ENCODE measurements around the gene PSMD13.
"Not testable (repeated sequence)": the region's sequence is repeated elsewhere in the genome, so short reads cannot be mapped to it uniquely, and the experiment has no call there.

Gene PSMD13

GRCh38 chr11:220641-221215, 16.0 kb upstream of the PSMD13 start:
- DNase-seq: not testable (repeated sequence)

GRCh38 chr11:221539-221938, 15.2 kb upstream of the PSMD13 start:
- no peak for DNase-seq

- DNase-seq: no peak
These were observed 14.6 kb upstream of the PSMD13 start for GRCh38 chr11:221998-222789.

GRCh38 chr11:223026-223789, 13.6 kb upstream of the PSMD13 start:
- DNase-seq: no peak

- DNase-seq: no peak
These were observed 12.9 kb upstream of the PSMD13 start for GRCh38 chr11:223884-224283.

GRCh38 chr11:224424-224823, 12.4 kb upstream of the PSMD13 start:
- DNase-seq: no peak

GRCh38 chr11:225734-226453, 10.9 kb upstream of the PSMD13 start:
- no peak for DNase-seq

- DNase-seq: no peak
These were observed 8.9 kb upstream of the PSMD13 start for GRCh38 chr11:227824-228379.

GRCh38 chr11:230431-230830, 6.3 kb upstream of the PSMD13 start:
- DNase-seq: no peak

- no peak for DNase-seq
These were observed 3.8 kb upstream of the PSMD13 start for GRCh38 chr11:232783-233565.

- no peak for DNase-seq
These were observed 1.6 kb upstream of the PSMD13 start for GRCh38 chr11:235180-235579.

- DNase-seq: peak; percentile 78
These were observed 1.2 kb upstream of the PSMD13 start for GRCh38 chr11:235609-235996.

GRCh38 chr11:235997-236773, 591 bp upstream of the PSMD13 start, which contains the start of gene SIRT3:
TSS of gene SIRT3 (minus strand) at chr11:236342. CDS start at chr11:236328, 14 bp downstream.
- peak; percentile 84 for DNase-seq

- DNase-seq: not testable (repeated sequence)
These were observed 1.6 kb downstream of the PSMD13 start for GRCh38 chr11:238346-238745.

GRCh38 chr11:240315-240714, 3.5 kb downstream of the PSMD13 start:
- no peak for DNase-seq

- no peak for DNase-seq
These were observed 4.9 kb downstream of the PSMD13 start for GRCh38 chr11:241634-242033.

- no peak for DNase-seq
These were observed 7.6 kb downstream of the PSMD13 start for GRCh38 chr11:244376-244775.

GRCh38 chr11:249062-249461, 12.3 kb downstream of the PSMD13 start:
- DNase-seq: peak; percentile 19

- DNase-seq: no peak
These were observed 13.5 kb downstream of the PSMD13 start for GRCh38 chr11:250274-250673.

GRCh38 chr11:250740-251299, 14.0 kb downstream of the PSMD13 start:
- peak; percentile 78 for DNase-seq

- DNase-seq: no peak
These were observed 14.8 kb downstream of the PSMD13 start for GRCh38 chr11:251550-251949.
